GM19023 (cell line): ENCODE measurements around the gene SLC35B4.

Experiments used
- ATAC-seq: cut with Tn5 transposase; IDR thresholded peaks from one replicate; pipeline ENCODE4 v1.9.1; 2021; ENCODE audit warnings: mild to moderate bottlenecking, moderate library complexity; ENCODE audit not compliant: unreplicated experiment

SLC35B4 gene

GRCh38 chr7:134293002-134293740 lies 23.6 kb downstream of the SLC35B4 start:
- peak; percentile 100 for ATAC-seq

- ATAC-seq, result no peak
Observed at GRCh38 chr7:134290286-134290685, 26.4 kb downstream of the SLC35B4 start.

GRCh38 chr7:134289841-134290240 lies 26.9 kb downstream of the SLC35B4 start:
- ATAC-seq, result no peak

GRCh38 chr7:134289423-134289822 lies 27.3 kb downstream of the SLC35B4 start:
- ATAC-seq, result no peak

- no peak for ATAC-seq
Observed at GRCh38 chr7:134287916-134288659, 28.6 kb downstream of the SLC35B4 start.

- no peak for ATAC-seq
Observed at GRCh38 chr7:134284952-134285351, 31.8 kb downstream of the SLC35B4 start.

- no peak for ATAC-seq
Observed at GRCh38 chr7:134284011-134284410, 32.7 kb downstream of the SLC35B4 start.

- no peak for ATAC-seq
Observed at GRCh38 chr7:134280508-134280907, 36.2 kb downstream of the SLC35B4 start.

- ATAC-seq, result no peak
Observed at GRCh38 chr7:134279898-134280297, 36.8 kb downstream of the SLC35B4 start.

GRCh38 chr7:134279336-134279735 lies 37.4 kb downstream of the SLC35B4 start:
- ATAC-seq, result no peak

GRCh38 chr7:134278502-134279153 lies 38.1 kb downstream of the SLC35B4 start:
- ATAC-seq, result no peak

GRCh38 chr7:134276951-134277350 lies 39.8 kb downstream of the SLC35B4 start:
- ATAC-seq, result no peak

- ATAC-seq, result no peak
Observed at GRCh38 chr7:134262322-134262721, 54.4 kb downstream of the SLC35B4 start.

GRCh38 chr7:134255814-134256213 lies 60.9 kb downstream of the SLC35B4 start:
- ATAC-seq, result no peak

- no peak for ATAC-seq
Observed at GRCh38 chr7:134254311-134254710, 62.4 kb downstream of the SLC35B4 start.

- ATAC-seq, result no peak
Observed at GRCh38 chr7:134248196-134248595, 68.5 kb downstream of the SLC35B4 start.

GRCh38 chr7:134246761-134247160 lies 70.0 kb downstream of the SLC35B4 start:
- no peak for ATAC-seq

GRCh38 chr7:134246347-134246746 lies 70.4 kb downstream of the SLC35B4 start:
- ATAC-seq, result no peak

- ATAC-seq, result no peak
Observed at GRCh38 chr7:134245253-134245652, 71.5 kb downstream of the SLC35B4 start.
